HG02981 (cell line): ENCODE results near the gene SMIM28.
A peak's percentile ranks its signal among the peaks of the same experiment; 100 is the strongest.
"Not testable (repeated sequence)": the region's sequence is repeated elsewhere in the genome, so short reads cannot be mapped to it uniquely, and the experiment has no call there.

ENCODE experiments used
- ATAC-seq: cut with Tn5 transposase; IDR thresholded peaks from one replicate; pipeline ENCODE4 v1.9.1; 2021; ENCODE audit warnings: mild to moderate bottlenecking, moderate library complexity; ENCODE audit not compliant: unreplicated experiment

SMIM28 gene

DNA sequence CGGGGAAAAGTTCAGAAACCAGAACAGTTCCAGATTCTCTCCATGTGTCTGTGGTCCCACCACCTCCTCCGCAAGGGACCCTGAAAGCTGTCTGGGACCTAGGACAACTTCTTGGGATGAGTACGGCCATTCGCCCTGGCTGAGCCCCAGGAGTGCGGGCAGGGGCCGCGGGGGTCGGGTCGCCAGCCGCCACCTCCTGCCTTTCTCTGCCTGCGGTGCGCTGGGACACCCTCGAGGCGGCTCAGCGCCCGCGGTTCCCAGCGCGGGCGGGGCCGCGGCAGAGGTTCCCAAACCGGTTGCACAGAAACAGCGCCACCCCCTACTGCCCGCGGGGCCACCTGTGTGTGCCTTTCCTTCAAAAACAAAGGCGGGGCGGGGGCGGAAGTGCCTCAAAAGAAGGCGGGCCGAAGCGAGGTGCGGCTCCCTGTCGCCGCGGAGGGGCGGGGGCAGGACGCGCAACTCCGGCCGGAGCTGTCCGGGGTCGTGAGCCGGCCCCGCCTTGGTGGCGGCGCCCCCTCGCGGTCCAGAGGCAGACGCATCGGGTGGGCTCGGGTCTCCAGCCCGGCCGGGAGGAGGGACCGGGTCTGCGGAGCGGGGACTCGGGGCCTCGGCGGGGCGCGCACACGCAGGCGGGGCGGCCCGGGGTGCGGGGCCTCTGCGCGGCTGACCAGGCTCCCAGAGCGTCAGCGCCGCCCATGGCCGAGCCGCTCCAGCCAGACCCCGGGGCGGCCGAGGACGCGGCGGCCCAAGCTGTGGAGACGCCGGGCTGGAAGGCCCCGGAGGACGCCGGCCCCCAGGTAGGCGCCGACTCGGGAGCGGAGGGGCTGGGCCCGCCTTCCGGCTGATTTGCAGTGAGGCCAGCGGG lies 26.3 kb downstream of the SMIM28 start, which contains the start of gene HEBP2:
TSS of gene HEBP2 (plus strand) at position 423 of the 865 bp plus-strand sequence. CDS start at position 696, 273 bp downstream.
- peak; percentile 86 for ATAC-seq

DNA sequence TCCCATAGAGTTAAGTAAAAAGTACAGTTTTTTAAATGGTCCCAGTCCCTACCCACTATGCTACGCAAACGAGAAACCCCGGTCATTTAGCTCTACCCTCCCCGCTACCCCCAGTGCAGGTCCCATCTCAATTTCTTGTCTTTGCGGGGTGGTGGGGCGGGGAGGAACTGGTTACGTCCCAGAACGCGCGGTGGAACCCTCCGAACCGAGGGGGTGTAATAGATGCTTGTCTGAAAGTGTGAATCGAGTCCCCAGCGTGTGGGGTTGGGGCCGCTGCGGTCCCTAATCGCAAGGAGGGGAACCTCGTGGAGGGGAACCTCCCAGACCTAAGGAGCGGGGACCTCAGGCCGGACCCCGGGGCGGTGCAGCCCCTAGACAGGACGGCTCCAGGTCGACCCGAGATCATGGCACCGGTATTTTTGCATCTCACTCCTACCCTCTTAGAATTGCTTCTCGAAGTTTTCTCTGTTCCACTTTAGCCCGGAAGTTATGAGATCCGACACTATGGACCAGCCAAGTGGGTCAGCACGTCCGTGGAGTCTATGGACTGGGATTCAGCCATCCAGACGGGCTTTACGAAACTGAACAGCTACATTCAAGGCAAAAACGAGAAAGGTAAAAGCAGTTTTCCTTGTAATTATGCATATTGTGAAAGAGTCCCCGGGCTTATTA lies 27.1 kb downstream of the SMIM28 start:
- no peak for ATAC-seq

DNA sequence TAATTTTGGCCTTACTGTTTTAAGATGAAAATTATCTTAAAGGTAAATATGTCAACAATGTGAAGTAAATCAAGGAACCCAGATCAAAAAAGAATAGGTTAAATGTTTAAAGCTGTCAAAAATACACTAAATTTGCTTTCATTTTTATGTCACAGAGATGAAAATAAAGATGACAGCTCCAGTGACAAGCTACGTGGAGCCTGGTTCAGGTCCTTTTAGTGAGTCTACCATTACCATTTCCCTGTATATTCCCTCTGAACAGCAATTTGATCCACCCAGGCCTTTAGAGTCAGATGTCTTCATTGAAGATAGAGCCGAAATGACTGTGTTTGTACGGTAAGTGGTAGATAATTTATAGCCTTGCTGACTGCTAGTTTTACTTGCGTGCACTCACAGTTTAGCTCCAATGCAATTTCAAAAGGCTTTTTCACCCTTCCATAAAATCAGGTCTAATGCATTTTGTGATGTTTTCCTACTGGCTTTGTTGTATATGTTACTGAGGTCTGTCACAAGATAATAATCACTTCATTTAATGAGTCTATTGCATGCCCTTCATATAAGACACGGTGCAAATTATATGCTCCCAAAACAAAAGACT lies 28.2 kb downstream of the SMIM28 start:
- no peak for ATAC-seq

DNA sequence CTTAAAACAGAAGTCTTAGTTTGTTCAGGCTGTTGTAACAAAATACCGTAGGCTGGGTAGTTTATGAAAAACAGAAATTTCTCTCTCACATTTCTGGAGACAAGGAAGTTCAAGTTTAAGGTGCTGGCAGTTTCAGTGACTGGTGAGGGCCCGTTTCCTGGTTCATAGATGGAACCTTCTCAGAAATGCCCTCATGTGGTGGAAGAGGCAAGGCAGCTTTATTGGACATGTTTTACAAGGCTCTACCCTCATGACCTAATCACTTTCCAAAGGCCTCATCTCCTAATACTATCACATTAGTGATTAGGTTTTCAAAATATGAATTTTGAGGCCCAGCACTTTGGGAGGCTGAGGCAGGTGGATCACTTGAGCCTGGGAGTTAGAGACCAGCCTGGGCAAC lies 28.7 kb downstream of the SMIM28 start:
- no peak for ATAC-seq

DNA sequence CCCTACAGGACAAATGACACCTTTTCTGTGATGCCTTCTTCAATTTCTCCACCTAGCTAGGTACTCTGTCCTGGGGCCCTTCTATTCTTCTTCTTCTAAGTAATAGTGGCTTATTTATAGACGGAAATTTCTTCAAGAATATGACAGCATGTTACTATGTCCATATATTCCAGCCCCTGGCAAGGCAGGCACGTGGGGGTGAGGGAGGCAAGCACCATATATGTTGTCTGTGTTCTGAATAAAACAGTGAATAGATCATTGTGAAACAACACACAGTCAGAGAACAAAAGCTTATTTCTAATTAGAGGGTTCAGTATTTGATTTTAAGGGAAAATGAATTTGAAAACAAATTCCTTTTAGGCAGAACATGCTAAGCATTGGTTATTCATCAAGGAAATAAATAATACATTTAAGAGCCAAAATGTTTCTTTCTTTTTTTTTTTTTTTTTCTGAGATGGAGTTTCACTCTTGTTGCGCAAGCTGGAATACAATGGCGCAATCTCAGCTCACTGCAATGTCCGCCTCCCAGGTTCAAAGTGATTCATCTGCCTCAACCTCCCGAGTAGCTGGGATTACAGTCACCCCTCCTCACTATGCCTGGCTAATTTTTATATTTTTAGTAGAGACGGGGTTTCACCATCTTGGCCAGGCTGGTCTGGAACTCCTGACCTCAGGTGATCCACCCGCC lies 32.5 kb downstream of the SMIM28 start:
- no peak for ATAC-seq

DNA sequence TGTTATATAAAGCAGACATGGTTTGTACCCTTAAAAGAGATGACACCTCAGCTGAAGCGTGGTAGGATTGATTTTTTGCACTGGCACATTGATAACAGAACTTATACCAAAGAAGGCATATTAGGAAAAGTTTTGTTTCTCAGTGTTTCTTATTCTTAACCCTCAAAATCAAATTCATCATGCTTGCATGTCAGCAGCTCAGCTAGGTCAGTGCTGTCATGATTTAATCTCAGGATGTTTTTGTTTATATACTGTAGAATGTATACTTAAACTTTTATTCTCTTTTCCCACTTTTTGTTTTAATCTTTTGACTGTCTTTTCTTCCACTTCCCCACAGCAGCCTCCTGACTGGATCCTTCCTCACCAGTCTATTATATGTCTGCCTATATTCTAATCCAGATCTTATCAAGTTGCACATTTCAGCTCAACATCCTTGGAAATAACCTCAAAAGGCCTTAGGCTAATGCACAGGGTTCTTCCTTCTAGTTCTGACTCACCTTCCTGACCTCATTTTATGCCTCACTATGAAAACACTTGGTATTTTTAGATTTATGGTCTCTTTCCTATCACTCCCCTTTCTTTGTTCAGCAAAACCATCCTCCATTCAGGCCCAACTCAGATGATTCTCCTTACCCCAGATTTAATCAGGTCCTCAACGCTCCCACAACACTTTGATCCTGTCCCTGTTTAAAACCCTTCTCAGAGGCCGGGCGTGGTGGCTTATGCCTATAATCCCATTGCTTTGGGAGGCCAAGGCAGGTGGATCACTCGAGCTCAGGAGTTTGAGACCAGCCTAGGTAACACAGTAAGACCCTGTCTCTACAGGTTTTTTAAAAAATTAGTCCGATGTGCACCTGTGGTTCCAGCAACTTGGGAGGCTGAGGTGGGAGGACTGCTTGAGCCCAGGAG lies 33.5 kb downstream of the SMIM28 start:
- peak; percentile 73 for ATAC-seq

DNA sequence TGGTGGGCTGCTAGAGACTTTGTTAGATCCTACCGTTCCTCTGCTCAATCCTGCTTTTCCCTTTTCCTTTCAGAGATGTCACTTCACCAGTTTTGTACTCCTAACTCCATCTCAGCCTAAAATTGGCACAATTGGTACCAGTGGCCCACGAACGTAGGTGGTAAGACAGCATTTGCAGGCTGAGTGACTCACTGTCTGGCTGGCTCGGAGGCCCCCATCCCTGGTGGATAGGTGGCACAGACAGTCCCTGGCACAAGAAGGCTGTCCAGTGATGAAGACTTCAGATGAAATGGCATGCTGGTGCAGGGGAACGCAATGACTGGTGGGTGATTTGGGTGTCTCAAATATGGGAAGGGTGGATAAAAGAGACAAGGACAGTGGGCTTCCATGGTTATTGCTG lies 37.4 kb downstream of the SMIM28 start:
- ATAC-seq: no peak

DNA sequence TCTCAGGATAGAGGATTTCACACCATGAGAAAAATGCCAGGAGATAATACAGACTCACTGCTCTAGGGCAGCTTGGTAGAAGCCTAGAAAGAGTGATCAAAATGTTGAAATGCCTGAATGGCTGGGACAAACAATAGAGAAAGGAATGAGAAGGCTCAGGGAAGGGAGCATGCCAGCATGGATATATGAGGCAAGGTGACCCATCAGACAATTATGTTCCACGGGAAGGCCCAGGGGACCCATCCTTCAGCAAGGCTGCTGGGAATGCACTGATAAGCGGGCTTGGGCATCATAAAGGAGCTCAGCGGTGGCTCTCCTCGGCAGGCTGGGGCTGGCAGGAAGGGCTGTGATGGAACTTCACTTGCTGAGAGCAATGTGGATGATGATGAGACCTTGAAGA lies 38.5 kb downstream of the SMIM28 start:
- no peak for ATAC-seq

DNA sequence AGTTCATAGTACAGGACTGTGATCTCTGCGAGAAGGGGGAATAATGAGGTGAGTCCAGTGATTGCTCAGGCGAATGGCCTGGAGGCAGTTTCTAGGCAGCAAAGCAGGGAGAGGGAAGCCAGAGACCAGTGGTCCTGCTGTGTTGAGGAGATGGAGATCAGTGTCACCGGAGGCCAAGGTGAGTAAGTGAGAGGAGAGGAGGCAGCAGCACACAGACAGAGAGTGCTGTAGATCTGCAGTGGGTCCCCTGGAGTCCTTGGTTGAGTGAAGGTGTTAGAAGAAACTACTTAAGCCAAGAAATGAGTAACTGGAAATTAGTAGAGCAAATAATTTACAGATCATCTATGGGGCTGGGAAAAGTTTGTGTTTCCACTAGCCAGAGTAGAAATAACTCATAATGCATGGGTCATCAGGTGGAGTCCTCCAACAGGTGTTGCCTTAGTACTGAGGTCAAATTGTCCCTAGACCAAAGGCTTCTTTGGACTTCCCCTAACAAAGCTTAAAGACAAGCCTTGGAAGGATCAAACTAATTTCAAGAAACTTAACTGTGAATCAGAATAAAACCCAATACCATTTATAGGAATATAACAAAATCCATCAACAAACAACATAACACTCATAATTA lies 39.9 kb downstream of the SMIM28 start:
- no peak for ATAC-seq

DNA sequence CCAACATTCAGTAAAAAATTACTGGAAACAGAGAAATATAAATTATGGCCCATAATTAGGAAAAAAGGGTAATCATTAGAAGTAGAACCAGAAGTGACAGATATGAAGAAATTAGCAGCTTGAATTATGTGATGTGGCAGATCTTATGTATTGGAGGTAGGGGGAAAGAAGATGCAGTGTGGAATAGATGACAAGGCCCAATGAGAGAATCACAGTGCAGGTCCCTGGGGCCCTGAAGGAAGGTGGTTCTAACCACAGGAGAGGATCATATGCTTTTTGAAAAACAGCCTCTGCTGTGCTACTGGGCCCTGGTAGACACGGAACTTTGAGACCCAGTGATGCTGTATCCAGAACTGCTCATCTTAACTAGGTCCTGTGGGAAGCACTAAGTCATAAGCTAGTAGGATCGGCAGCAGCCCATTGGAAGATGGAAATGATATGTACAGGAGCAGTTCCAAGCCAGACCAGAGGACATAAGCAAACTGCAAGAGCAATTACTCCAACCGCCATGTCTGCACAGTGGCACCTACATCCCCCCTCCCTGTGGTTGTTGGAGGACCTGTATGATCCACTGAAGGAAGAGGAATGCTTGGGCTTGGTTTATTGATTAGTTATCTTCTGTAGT lies 40.5 kb downstream of the SMIM28 start:
- no peak for ATAC-seq

DNA sequence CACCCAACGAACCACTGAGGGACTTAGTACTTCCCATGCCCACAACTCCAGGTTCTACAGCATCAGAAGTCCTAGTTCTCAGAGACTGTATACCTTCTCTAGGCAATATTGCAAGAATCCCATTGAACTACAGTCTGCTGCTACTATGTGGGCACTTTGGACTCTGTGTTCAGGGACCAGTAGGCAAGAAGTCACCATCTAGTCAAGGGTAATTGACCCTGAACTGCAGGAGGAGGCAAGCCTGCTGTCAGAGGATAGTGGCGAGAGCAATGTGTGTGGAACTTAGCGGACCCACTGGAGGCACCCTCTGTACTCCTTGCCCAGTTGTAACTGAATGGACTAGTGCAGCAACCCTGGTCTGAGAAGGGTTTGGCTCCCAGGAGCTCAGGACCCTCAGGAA lies 42.1 kb downstream of the SMIM28 start:
- no peak for ATAC-seq

DNA sequence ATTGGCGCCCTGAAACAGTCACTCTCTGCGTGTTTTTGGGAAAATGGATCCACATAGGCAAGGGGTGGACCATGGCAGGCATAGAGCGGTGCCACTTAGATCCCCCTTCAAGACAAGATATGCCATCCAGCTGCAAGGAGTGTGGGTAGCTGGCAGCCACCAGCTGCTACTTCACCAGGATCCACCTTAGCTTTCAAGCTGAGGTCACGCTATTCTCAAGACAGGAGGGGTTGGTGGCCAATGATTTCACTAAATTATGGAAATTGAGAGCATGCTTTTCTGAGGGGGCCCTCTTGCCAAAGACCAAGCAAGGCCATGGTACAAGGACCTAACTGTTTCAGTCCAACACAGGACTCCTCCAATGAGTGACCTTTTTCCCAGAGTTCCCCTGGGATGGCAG lies 42.7 kb downstream of the SMIM28 start:
- no peak for ATAC-seq

DNA sequence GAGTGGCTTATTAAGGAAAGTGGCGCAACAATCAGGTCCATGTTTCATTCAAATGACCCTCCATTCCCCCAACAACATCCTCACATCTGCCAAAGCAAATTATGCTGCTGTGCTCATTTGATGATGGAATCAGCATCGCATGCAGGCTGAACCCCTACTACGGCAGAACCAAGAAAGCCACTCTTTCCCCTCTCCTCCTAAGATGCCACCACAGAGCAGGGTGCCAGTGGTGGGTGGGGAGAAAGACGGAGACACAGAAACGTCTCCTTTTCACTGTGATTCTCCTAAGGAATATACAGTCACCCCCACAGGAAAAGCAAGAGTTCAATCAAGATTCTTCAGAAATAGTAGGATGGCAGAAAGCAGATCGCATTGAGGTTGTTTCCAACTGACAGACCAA lies 43.4 kb downstream of the SMIM28 start:
- ATAC-seq: no peak

DNA sequence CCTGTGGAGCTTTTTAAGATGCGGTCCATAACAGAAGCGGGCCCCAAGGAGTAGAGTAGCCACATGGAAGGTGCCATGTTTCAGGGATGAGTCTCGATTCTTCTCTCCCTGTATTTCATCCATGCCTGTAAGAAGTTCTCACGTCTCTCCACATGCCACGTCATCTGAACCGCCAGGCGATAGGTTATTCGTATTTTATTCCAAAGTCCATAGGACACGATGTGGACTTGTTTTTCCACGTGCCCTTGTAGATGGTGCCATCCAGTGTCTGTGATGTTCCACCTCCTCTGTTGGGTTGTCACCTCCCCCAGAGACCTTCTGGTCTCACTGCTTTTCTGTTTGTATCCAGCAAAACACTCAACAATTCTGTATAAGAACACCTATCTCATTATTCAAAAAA lies 43.9 kb downstream of the SMIM28 start:
- no peak for ATAC-seq

DNA sequence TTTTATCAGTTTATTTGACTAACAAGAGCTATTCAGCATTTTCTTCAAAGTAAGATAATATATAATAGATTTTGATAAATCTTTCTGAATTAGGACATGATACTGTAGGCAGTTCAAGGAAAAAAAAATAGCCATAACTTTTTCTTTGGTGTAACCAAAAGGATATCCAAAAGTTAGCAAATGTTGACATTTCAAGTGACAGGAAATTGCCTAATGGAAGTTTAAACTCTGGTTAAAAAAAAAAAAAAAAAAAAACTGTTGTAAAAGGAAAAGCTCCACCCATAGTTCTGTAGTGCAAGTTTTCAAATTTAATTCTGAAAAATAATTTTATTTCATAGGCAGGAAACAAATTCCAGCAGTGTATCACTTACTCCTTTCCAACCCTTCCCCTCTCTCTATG lies 45.2 kb downstream of the SMIM28 start:
- no peak for ATAC-seq

DNA sequence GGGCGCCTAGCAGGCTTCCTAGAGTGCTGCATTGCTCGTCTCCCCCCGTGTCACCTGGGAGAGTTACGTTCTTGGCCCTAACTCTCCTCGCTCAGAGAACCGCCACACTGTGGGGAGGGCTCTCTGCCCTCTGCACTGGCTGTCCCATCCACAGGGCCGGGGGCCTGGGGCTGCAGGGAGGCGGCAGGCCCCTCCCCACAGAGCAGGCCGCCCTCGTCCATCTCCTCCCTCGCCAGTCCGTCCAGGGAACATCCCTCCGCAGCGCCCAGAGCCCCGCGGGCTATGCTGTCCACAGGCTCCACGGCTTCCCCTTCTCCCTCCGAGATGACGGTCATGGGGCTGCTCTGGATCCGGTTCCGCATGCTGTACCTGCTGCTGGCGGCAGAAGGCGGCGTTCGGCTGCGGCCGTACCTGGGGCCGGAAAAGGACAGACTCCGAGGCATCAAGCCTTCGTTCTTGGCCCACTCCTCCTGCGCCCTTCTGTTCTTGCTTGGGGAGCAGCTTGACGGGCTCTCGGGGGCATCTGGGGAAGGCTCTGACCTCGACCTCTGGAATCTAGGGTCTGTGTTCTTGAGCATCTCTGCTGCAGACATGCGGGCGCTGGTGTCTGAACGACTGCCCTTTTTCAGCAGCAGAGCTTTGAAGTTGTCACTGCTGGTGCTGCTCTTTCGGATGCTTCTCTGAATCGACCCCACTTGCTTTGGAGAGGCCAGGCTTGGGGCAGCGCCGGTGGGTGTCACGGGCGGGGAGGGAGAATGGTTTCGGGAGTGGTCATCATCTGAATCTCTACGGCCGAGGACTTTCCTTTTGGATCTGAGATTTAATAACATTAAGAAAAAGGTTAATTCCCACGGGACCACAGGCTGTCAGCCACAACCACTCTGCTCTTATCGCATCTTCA lies 46.5 kb downstream of the SMIM28 start:
- ATAC-seq: no peak

DNA sequence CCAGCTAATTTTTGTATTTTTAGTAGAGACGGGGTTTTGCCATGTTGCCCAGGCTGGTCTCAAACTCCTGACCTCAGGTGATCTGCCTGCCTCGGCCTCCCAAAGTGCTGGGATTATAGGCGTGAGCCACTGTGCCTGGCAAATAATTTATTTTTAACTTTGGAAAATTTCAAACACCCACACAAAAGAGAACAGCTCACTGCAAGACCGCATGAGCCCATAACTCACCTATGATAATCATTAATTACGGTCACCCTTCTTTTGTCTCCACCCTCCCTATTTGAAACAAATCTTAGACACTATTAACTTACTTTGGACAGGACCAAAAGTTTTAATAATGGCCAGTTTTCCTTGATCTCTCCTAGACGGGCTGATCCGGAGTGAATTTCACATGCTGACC lies 47.6 kb downstream of the SMIM28 start:
- not testable (repeated sequence) for ATAC-seq

DNA sequence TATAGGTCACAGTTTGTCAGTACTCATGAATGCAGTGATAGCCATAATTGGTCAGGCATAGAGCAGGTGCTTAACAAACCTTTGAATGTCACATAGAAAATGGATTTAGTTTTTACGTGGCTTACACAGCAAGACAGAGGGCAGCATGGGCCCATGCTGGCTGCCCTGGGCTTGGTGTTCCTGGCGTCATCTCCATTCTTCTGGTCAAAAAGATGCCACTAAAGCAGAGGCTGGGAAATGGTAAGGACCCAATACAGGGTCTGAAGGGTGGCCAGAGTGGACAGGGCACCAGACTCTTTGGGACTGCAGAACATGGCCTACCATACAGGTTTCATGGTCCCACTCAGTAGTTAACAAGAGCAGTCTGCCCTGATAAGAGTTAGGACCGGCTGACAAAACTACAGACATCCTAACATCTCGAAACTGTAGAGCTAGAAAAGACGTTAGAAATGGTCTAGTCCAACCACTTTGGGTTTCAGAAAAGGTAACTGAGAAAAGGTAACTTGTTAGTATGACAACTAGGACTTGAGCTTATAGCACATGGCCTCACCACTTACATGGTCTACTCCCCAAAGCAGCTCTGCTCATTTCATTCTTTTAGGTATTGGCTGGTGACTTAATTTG lies 48.9 kb downstream of the SMIM28 start:
- ATAC-seq: no peak
